ENCODE data around the gene NFATC2. TPM values are rescaled to one million over a fixed set of nuclear protein-coding genes. Genes with fewer than 3 reads are reported as not detected.

The NFATC2 gene
- total RNA-seq, 4 donors from 2014 or later, result 8.8 to 15.6 (median 13.0) TPM

GRCh38 chr20:51422514-51423289, 119.8 kb downstream of the NFATC2 start:
- H3K27ac ChIP-seq (replicated peaks in 1 of 4), result no peak overlapping the region
- H3K4me3 ChIP-seq, result no peak overlapping the region
- 91% methylated on average over 4 of the region's 4 CpGs for WGBS
- no peaks in the 10 kb centered on the region for H3K9me3 ChIP-seq
- peaks cover 0 to 13% (median 7%) of the 10 kb centered on the region in 4 donors for H3K4me1 ChIP-seq
- H3K36me3 ChIP-seq, result peaks cover 0 to 6% (median 0%) of the 10 kb centered on the region in 4 donors
- no peak for TF ChIP-seq POLR2AphosphoS5 (IDR thresholded peaks at IDR 0.05)
- TF ChIP-seq CTCF (IDR thresholded peaks at IDR 0.05), result no peak
- no peak for TF ChIP-seq POLR2A (IDR thresholded peaks at IDR 0.05; ENCODE audit: low read depth)
- no peak for TF ChIP-seq EP300 (IDR thresholded peaks at IDR 0.05)
- no peak for DNase-seq (ENCODE audit: extremely low spot score)
- H3K27me3 ChIP-seq, result no peaks in the 10 kb centered on the region
- intact Hi-C loops (cut with DNase I), result no loop called here

GRCh38 chr20:51420805-51421204, 121.7 kb downstream of the NFATC2 start:
- intact Hi-C loops (cut with DNase I), result no loop called here
- H3K27ac ChIP-seq (replicated peaks in 1 of 4), result no peak overlapping the region
- H3K27me3 ChIP-seq, result no peaks in the 10 kb centered on the region
- H3K4me1 ChIP-seq, result peaks cover 0 to 12% (median 8%) of the 10 kb centered on the region in 4 donors
- no peak overlapping the region for H3K4me3 ChIP-seq
- no peak for DNase-seq (ENCODE audit: extremely low spot score)
- WGBS, result 87% methylated on average over 3 of the region's 3 CpGs
- TF ChIP-seq EP300 (IDR thresholded peaks at IDR 0.05) (no peak), POLR2A (IDR thresholded peaks at IDR 0.05; ENCODE audit: low read depth) (no peak), CTCF (IDR thresholded peaks at IDR 0.05) (no peak), POLR2AphosphoS5 (IDR thresholded peaks at IDR 0.05) (no peak)
- H3K9me3 ChIP-seq, result no peaks in the 10 kb centered on the region
- H3K36me3 ChIP-seq, result peaks cover 0 to 6% (median 0%) of the 10 kb centered on the region in 4 donors

GRCh38 chr20:51420111-51420510, 122.4 kb downstream of the NFATC2 start:
- TF ChIP-seq EP300 (IDR thresholded peaks at IDR 0.05) (no peak), CTCF (IDR thresholded peaks at IDR 0.05) (no peak), POLR2A (IDR thresholded peaks at IDR 0.05; ENCODE audit: low read depth) (no peak), POLR2AphosphoS5 (IDR thresholded peaks at IDR 0.05) (no peak)
- Histone ChIP-seq H3K9me3 (no peaks in the 10 kb centered on the region), H3K4me1 (peaks cover 0 to 12% (median 8%) of the 10 kb centered on the region in 4 donors), H3K27ac (replicated peaks in 1 of 4) (no peak overlapping the region), H3K36me3 (peaks cover 0 to 6% (median 0%) of the 10 kb centered on the region in 4 donors), H3K4me3 (no peak overlapping the region), H3K27me3 (no peaks in the 10 kb centered on the region)
- intact Hi-C loops (cut with DNase I), result no loop called here
- no peak for DNase-seq (ENCODE audit: extremely low spot score)
- 55% methylated on average over 1 of the region's 1 CpG for WGBS

GRCh38 chr20:51419646-51420045, 122.9 kb downstream of the NFATC2 start:
- peaks cover 0 to 6% (median 0%) of the 10 kb centered on the region in 4 donors for H3K36me3 ChIP-seq
- no peak overlapping the region for H3K27ac ChIP-seq (replicated peaks in 1 of 4)
- no peak for DNase-seq (ENCODE audit: extremely low spot score)
- H3K4me3 ChIP-seq, result no peak overlapping the region
- peaks cover 0 to 12% (median 8%) of the 10 kb centered on the region in 4 donors for H3K4me1 ChIP-seq
- TF ChIP-seq POLR2A (IDR thresholded peaks at IDR 0.05; ENCODE audit: low read depth), result no peak
- no peak for TF ChIP-seq EP300 (IDR thresholded peaks at IDR 0.05)
- TF ChIP-seq POLR2AphosphoS5 (IDR thresholded peaks at IDR 0.05), result no peak
- no peak for TF ChIP-seq CTCF (IDR thresholded peaks at IDR 0.05)
- intact Hi-C loops (cut with DNase I), result no loop called here
- no peaks in the 10 kb centered on the region for H3K9me3 ChIP-seq
- WGBS, result 90% methylated on average over 4 of the region's 4 CpGs
- no peaks in the 10 kb centered on the region for H3K27me3 ChIP-seq

All from esophagus muscularis mucosa (tissue), 4 donors.